ENCODE data around the gene TANC1. TPM values are rescaled to one million over a fixed set of nuclear protein-coding genes. Genes with fewer than 3 reads are reported as not detected.

The TANC1 gene
- total RNA-seq, 2 donors from 2014 or later, result 51.8 to 58.9 TPM

DNA sequence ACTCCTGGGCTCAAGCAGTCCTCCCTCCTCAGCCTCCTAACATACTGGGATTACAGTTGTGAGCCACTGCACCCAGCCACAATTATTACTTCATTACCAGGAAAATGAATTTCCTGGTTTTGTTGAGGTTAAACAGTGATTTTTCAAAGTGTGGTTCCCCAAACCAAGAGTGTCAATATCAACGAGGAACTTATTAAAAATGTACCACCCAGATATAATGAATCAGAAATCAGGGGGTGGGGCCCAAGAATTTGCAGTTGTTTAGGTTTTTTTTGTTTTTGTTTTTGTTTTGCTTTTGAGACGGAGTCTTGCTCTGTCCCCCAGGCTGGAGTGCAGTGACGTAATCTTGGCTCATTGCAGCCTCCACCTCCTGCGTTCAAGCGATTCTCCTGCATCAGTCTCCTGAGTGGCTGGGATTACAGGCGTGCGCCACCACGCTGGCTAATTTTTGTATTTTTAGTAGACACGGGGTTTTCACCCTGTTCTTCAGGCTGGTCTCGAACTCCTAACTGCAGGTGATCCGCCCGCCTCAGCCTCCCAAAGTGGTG lies 224.0 kb downstream of the TANC1 start:
- Histone ChIP-seq H3K4me1 (peaks cover 0 to 33% of the 10 kb centered on the region in 2 donors), H3K27ac (no peak overlapping the region), H3K9me3 (no peaks in the 10 kb centered on the region), H3K36me3 (peaks cover 24% of the 10 kb centered on the region), H3K27me3 (no peaks in the 10 kb centered on the region), H3K4me3 (no peak overlapping the region)
- DNase-seq (ENCODE audit: low spot score), result no peak
- TF ChIP-seq, protein P1, sequence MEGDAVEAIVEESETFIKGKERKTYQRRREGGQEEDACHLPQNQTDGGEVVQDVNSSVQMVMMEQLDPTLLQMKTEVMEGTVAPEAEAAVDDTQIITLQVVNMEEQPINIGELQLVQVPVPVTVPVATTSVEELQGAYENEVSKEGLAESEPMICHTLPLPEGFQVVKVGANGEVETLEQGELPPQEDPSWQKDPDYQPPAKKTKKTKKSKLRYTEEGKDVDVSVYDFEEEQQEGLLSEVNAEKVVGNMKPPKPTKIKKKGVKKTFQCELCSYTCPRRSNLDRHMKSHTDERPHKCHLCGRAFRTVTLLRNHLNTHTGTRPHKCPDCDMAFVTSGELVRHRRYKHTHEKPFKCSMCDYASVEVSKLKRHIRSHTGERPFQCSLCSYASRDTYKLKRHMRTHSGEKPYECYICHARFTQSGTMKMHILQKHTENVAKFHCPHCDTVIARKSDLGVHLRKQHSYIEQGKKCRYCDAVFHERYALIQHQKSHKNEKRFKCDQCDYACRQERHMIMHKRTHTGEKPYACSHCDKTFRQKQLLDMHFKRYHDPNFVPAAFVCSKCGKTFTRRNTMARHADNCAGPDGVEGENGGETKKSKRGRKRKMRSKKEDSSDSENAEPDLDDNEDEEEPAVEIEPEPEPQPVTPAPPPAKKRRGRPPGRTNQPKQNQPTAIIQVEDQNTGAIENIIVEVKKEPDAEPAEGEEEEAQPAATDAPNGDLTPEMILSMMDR (IDR thresholded peaks at IDR 0.05), result no peak

DNA sequence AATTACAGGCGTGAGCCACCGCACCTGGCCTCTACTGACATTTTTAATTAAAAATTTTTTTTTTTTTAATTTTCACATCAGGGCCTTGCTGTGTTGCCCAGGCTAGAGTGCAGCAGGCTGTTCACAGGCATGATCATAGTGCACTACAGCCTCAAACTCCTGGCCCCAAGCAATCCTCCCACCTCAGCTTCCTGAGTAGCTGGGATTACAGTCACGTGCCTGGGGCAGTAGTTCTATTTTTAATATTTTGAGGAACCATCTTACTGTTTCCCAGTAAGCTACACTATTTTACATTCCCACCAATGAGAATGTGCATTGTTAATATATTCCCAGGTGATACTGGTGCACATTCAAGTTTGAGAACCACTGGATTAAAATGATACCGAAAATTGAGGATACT lies 225.4 kb downstream of the TANC1 start:
- H3K27ac ChIP-seq, result peak overlapping the region; percentile 54 to 73
- no peak for DNase-seq (ENCODE audit: low spot score)
- peaks cover 35% of the 10 kb centered on the region for H3K36me3 ChIP-seq
- TF ChIP-seq, protein P1 (IDR thresholded peaks at IDR 0.05), result no peak
- no peaks in the 10 kb centered on the region for H3K9me3 ChIP-seq
- H3K27me3 ChIP-seq, result no peaks in the 10 kb centered on the region
- peaks cover 0 to 33% of the 10 kb centered on the region in 2 donors for H3K4me1 ChIP-seq
- no peak overlapping the region for H3K4me3 ChIP-seq

DNA sequence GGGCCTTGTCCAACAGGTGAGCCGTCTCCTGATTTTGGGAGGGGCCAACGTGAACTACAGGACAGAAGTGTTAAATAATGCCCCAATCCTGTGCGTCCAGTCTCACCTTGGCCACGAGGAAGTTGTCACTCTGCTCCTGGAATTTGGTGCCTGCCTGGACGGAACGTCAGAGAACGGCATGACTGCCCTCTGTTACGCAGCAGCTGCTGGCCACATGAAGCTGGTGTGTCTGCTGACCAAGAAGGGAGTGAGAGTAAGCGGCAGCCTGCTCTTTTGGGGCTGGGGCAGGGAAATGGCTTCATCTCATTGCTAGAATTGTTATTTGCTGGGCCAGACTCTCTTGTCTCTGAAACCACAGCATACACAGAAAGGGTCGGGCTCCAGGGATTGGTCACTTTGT lies 225.8 kb downstream of the TANC1 start:
- peaks cover 39% of the 10 kb centered on the region for H3K36me3 ChIP-seq
- TF ChIP-seq, protein P1 (IDR thresholded peaks at IDR 0.05), result no peak
- H3K4me3 ChIP-seq, result no peak overlapping the region
- no peaks in the 10 kb centered on the region for H3K9me3 ChIP-seq
- peaks cover 0 to 37% of the 10 kb centered on the region in 2 donors for H3K4me1 ChIP-seq
- DNase-seq (ENCODE audit: low spot score), result no peak
- H3K27ac ChIP-seq, result peak overlapping the region; percentile 54 to 73
- no peaks in the 10 kb centered on the region for H3K27me3 ChIP-seq

GRCh38 chr2:159195697-159196096 lies 227.3 kb downstream of the TANC1 start:
- Histone ChIP-seq H3K36me3 (peaks cover 41% of the 10 kb centered on the region), H3K27ac (peak overlapping the region; percentile 54 to 73), H3K4me3 (no peak overlapping the region), H3K4me1 (peaks cover 0 to 51% of the 10 kb centered on the region in 2 donors), H3K27me3 (no peaks in the 10 kb centered on the region), H3K9me3 (no peaks in the 10 kb centered on the region)
- no peak for DNase-seq (ENCODE audit: low spot score)
- TF ChIP-seq, protein P1 (IDR thresholded peaks at IDR 0.05), result no peak

- Histone ChIP-seq H3K36me3 (peaks cover 41% of the 10 kb centered on the region), H3K27ac (peak overlapping the region; percentile 54 to 73), H3K4me3 (no peak overlapping the region), H3K9me3 (no peaks in the 10 kb centered on the region), H3K4me1 (peaks cover 0 to 56% of the 10 kb centered on the region in 2 donors), H3K27me3 (no peaks in the 10 kb centered on the region)
- no peak for DNase-seq (ENCODE audit: low spot score)
- TF ChIP-seq, protein P1 (IDR thresholded peaks at IDR 0.05), result no peak
These were observed 228.0 kb downstream of the TANC1 start for GRCh38 chr2:159196393-159196925.

- TF ChIP-seq, protein P1 (IDR thresholded peaks at IDR 0.05), result no peak
- DNase-seq (ENCODE audit: low spot score), result no peak
- peaks cover 0 to 76% of the 10 kb centered on the region in 2 donors for H3K4me1 ChIP-seq
- peak overlapping the region; percentile 52 to 73 for H3K27ac ChIP-seq
- H3K9me3 ChIP-seq, result no peaks in the 10 kb centered on the region
- H3K4me3 ChIP-seq, result no peak overlapping the region
- H3K36me3 ChIP-seq, result peaks cover 41% of the 10 kb centered on the region
- no peaks in the 10 kb centered on the region for H3K27me3 ChIP-seq
These were observed 230.8 kb downstream of the TANC1 start for GRCh38 chr2:159199236-159199635.

Measured in right atrium auricular region (tissue), 2 donors.